ENCODE results near the gene GPR84. TPM values are rescaled to one million over a fixed set of nuclear protein-coding genes. Genes with fewer than 3 reads are reported as not detected.
"Not testable (repeated sequence)": the region's sequence is repeated elsewhere in the genome, so short reads cannot be mapped to it uniquely, and the experiment has no call there.

The GPR84 gene
- total RNA-seq, 2 experiments from 2014 or later = 0.62 to 1.2 TPM

GRCh38 chr12:54337854-54338650 lies 26.2 kb downstream of the GPR84 start:
- no peaks in the 10 kb centered on the region for H3K27me3 Mint-ChIP-seq
- no peak overlapping the region for H3K4me3 Mint-ChIP-seq
- H3K36me3 Mint-ChIP-seq = peaks cover 2% of the 10 kb centered on the region
- H3K27ac Mint-ChIP-seq = no peak overlapping the region
- no peak for DNase-seq
- H3K9me3 Mint-ChIP-seq = no peaks in the 10 kb centered on the region
- peaks cover 13% of the 10 kb centered on the region for H3K4me1 Mint-ChIP-seq

GRCh38 chr12:54337280-54337842 lies 26.9 kb downstream of the GPR84 start:
- no peak overlapping the region for H3K4me3 Mint-ChIP-seq
- H3K36me3 Mint-ChIP-seq = no peaks in the 10 kb centered on the region
- no peak for DNase-seq
- no peak overlapping the region for H3K27ac Mint-ChIP-seq
- no peaks in the 10 kb centered on the region for H3K27me3 Mint-ChIP-seq
- H3K4me1 Mint-ChIP-seq = peaks cover 13% of the 10 kb centered on the region
- no peaks in the 10 kb centered on the region for H3K9me3 Mint-ChIP-seq

- no peak overlapping the region for H3K27ac Mint-ChIP-seq
- H3K9me3 Mint-ChIP-seq = no peaks in the 10 kb centered on the region
Observed at GRCh38 chr12:54333420-54334034, 30.8 kb downstream of the GPR84 start.

GRCh38 chr12:54331461-54331860 lies 32.8 kb downstream of the GPR84 start:
- peaks cover 49% of the 10 kb centered on the region for H3K4me1 Mint-ChIP-seq
- no peaks in the 10 kb centered on the region for H3K27me3 Mint-ChIP-seq
- no peaks in the 10 kb centered on the region for H3K9me3 Mint-ChIP-seq
- no peak for DNase-seq
- no peak overlapping the region for H3K4me3 Mint-ChIP-seq
- H3K27ac Mint-ChIP-seq = peak overlapping the region; percentile 20
- H3K36me3 Mint-ChIP-seq = peaks cover 2% of the 10 kb centered on the region

More at GRCh38 chr12:54333420-54334034, 30.8 kb downstream of the GPR84 start:
- no peak for DNase-seq
- Mint-ChIP-seq H3K36me3 (peaks cover under 1% of the 10 kb centered on the region), H3K4me3 (no peak overlapping the region), H3K4me1 (peaks cover 42% of the 10 kb centered on the region), H3K27me3 (no peaks in the 10 kb centered on the region)

- H3K4me1 Mint-ChIP-seq = peaks cover 53% of the 10 kb centered on the region
Observed at GRCh38 chr12:54330442-54330841, 33.8 kb downstream of the GPR84 start.

GRCh38 chr12:54329759-54330158 lies 34.5 kb downstream of the GPR84 start:
- Mint-ChIP-seq H3K9me3 (no peaks in the 10 kb centered on the region), H3K4me3 (no peak overlapping the region), H3K4me1 (peaks cover 50% of the 10 kb centered on the region), H3K27ac (no peak overlapping the region), H3K27me3 (no peaks in the 10 kb centered on the region), H3K36me3 (peaks cover 2% of the 10 kb centered on the region)
- no peak for DNase-seq

More at GRCh38 chr12:54330442-54330841, 33.8 kb downstream of the GPR84 start:
- Mint-ChIP-seq H3K4me3 (no peak overlapping the region), H3K36me3 (peaks cover 2% of the 10 kb centered on the region), H3K27ac (peak overlapping the region; percentile 59), H3K9me3 (no peaks in the 10 kb centered on the region), H3K27me3 (no peaks in the 10 kb centered on the region)
- DNase-seq = no peak

GRCh38 chr12:54328595-54329337 lies 35.5 kb downstream of the GPR84 start:
- no peaks in the 10 kb centered on the region for H3K27me3 Mint-ChIP-seq
- peaks cover 53% of the 10 kb centered on the region for H3K4me1 Mint-ChIP-seq
- H3K36me3 Mint-ChIP-seq = peaks cover 2% of the 10 kb centered on the region
- no peak overlapping the region for H3K27ac Mint-ChIP-seq
- no peak for DNase-seq
- no peak overlapping the region for H3K4me3 Mint-ChIP-seq
- H3K9me3 Mint-ChIP-seq = no peaks in the 10 kb centered on the region

GRCh38 chr12:54325442-54326109 lies 38.7 kb downstream of the GPR84 start:
- peaks cover 36% of the 10 kb centered on the region for H3K4me1 Mint-ChIP-seq
- not testable (repeated sequence) for H3K27me3 Mint-ChIP-seq, DNase-seq, H3K9me3 Mint-ChIP-seq, H3K36me3 Mint-ChIP-seq
- peak overlapping the region; percentile 97 for H3K4me3 Mint-ChIP-seq
- H3K27ac Mint-ChIP-seq = peak overlapping the region; percentile 94

GRCh38 chr12:54324617-54325441 lies 39.5 kb downstream of the GPR84 start, which contains the start of gene COPZ1:
TSS of gene COPZ1 (plus strand) at chr12:54325131. CDS start at chr12:54325164, 33 bp downstream.
- H3K4me3 Mint-ChIP-seq = peak within 1 kb of the TSS; percentile 97
- peaks cover 2% of the 10 kb centered on the region for H3K36me3 Mint-ChIP-seq
- H3K9me3 Mint-ChIP-seq = no peaks in the 10 kb centered on the region
- peaks cover 31% of the 10 kb centered on the region for H3K4me1 Mint-ChIP-seq
- DNase-seq = peak; percentile 90
- H3K27me3 Mint-ChIP-seq = no peaks in the 10 kb centered on the region
- peak within 1 kb of the TSS; percentile 94 for H3K27ac Mint-ChIP-seq

GRCh38 chr12:54321363-54321762 lies 42.9 kb downstream of the GPR84 start:
- Mint-ChIP-seq H3K27me3 (no peaks in the 10 kb centered on the region), H3K36me3 (no peaks in the 10 kb centered on the region), H3K9me3 (no peaks in the 10 kb centered on the region), H3K4me1 (peaks cover 7% of the 10 kb centered on the region), H3K4me3 (no peak overlapping the region), H3K27ac (no peak overlapping the region)
- DNase-seq = no peak

Other genes with a start within 250 kb of the GPR84 start
- 10 to 100 TPM; 18.0 to 18.3 TPM for gene SMUG1, start 175.5 kb downstream of the GPR84 start, total RNA-seq
- 100 to 1,000 TPM; 101 to 105 TPM for gene CBX5, start 84.4 kb downstream of the GPR84 start, total RNA-seq
- 1,000 to 10,000 TPM; 2,335 to 2,367 TPM for gene HNRNPA1, start 83.8 kb downstream of the GPR84 start, total RNA-seq
- not detected for gene NFE2, start 63.5 kb downstream of the GPR84 start, total RNA-seq
- 100 to 1,000 TPM in 1 of 2 experiments, 10 to 100 TPM in 1; 96.3 to 102 TPM for gene COPZ1, start 39.4 kb downstream of the GPR84 start, total RNA-seq
- 1 to 10 TPM; 1.0 to 1.1 TPM for gene ZNF385A, start 20.2 kb upstream of the GPR84 start, total RNA-seq
- 10 to 100 TPM; 18.3 to 20.1 TPM for gene ITGA5, start 54.8 kb upstream of the GPR84 start, total RNA-seq
- 1 to 10 TPM; 7.8 to 9.6 TPM for gene GTSF1, start 109.1 kb upstream of the GPR84 start, total RNA-seq
- gene NCKAP1L, start 133.3 kb upstream of the GPR84 start, total RNA-seq = 10 to 100 TPM; 72.6 to 73.1 TPM
- gene PDE1B, start 185.1 kb upstream of the GPR84 start, total RNA-seq = 10 to 100 TPM in 1 of 2 experiments, 1 to 10 TPM in 1; 9.6 to 10.7 TPM
- not detected for gene PPP1R1A, start 224.2 kb upstream of the GPR84 start, total RNA-seq

Measured in activated naive CD8-positive, alpha-beta T cell treated with anti-CD3 and anti-CD28 coated beads for 36 hours (primary cell).